ENCODE measurements around the gene VASH2.
"Not testable (repeated sequence)": the region's sequence is repeated elsewhere in the genome, so short reads cannot be mapped to it uniquely, and the experiment has no call there.

Gene VASH2

DNA sequence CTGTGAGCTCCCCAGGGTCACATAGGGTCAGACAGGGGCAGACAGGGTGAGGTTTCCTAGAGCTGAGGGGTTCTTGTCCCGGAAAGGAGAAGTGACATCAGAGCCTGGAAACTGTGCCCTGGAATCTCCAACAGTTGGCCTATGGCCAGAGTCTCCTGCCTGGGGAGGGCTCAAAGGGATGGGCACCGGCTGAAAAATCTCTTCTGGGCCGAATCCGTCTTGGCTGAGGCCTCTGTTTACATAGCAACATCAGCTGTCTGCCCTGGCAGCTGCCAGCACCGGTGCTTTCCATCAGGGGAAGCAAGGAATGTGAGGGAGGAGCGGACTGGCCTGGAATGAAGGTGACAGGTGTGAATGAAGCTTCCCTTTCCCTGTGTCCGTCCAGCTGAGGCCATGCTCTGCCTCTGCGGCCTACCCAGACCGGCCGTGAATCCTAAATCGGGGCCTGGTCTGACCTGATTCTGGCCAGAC lies 30.7 kb downstream of the VASH2 start:
- DNase-seq (ENCODE audit: low read depth in 2 of 2): no peak

DNA sequence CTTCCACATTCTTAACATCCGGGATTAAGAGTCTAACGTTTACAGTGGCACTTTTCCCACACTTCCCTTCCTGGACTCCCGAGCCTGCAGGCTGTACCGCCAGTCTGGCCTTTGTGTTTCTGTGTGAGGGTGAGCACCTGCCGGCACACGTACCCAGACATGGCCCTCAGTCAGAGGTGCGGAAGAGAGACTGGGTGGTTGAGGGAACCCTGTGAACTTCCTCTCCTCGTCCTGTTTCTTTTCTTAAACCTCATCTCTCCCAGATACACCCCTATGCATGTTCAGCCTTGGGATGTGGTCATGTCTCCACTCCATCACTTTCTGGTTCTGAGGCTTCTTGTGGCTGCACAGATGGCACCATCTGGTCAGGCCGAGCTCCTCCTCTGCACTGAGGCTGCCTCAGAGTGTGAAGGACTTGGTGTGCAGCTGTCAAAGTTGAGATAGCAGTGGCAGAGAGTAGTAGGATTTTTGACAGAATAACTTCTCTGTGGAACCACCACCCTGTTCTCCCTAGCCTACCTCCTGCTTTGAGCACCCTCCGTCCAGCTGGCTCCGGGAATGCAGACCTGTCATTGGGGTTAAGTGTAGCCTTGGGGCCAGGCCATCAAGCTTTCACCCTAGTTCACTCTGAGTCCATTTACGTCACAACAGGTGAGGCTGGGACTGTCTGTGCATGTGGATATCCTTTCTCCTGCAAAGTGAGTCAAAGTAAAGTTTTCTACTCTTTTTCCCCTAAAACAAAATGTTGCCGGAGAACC lies 31.4 kb downstream of the VASH2 start:
- no peak for DNase-seq (ENCODE audit: low read depth in 2 of 2)

DNA sequence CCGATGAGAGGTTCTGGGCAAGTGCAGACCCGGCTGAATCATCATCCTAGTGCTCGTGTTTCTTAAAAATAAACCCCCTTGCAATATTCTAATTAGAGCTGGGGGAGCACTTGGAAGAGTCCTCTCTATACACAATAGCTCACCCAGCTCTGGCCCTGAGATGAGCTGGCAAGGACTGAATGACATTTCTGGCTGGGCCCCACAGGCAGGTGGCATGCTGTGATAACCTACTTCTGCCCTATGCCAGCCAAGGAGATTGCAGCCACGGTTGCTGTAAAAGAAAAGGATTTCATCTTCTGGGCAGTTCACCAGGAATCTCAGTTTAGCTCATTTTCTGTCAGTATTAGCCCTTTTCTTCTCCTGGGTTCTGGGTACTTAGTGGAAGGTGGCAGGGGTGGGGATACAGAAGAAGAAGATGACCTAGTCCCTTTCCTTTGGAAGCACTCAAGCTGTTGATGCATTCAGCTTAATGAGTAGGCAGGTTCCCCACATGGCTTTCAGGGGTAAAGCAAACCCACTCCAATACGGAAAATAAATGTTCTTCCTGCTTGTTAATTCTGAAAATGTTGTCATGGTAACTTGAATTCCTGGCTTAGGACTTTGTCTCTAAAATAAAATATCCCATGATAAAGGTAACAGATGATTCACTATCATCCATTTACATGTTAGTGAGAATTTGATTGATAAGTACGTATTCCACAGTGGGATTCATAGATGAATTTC lies 32.2 kb downstream of the VASH2 start:
- no peak for DNase-seq (ENCODE audit: low read depth in 2 of 2)

DNA sequence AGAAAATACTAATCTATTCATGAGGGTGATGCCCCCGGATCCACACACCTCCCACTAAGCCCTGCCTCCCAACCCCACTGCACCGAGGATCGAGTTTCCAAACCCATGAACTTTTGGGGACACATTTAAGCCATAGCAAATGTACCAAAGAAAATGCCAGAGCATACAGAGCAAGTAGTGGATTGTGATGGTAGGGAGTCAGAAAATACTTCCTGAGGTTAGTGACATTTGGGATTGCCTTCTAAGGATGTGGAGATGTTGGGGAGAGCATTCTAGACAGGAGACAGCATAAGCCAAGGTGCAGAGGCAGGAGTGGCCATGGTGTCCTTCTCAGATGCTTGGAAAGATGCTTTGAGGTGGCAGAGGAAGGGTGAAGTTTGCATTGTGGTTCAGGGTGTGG lies 33.1 kb downstream of the VASH2 start:
- no peak for DNase-seq (ENCODE audit: low read depth in 2 of 2)

DNA sequence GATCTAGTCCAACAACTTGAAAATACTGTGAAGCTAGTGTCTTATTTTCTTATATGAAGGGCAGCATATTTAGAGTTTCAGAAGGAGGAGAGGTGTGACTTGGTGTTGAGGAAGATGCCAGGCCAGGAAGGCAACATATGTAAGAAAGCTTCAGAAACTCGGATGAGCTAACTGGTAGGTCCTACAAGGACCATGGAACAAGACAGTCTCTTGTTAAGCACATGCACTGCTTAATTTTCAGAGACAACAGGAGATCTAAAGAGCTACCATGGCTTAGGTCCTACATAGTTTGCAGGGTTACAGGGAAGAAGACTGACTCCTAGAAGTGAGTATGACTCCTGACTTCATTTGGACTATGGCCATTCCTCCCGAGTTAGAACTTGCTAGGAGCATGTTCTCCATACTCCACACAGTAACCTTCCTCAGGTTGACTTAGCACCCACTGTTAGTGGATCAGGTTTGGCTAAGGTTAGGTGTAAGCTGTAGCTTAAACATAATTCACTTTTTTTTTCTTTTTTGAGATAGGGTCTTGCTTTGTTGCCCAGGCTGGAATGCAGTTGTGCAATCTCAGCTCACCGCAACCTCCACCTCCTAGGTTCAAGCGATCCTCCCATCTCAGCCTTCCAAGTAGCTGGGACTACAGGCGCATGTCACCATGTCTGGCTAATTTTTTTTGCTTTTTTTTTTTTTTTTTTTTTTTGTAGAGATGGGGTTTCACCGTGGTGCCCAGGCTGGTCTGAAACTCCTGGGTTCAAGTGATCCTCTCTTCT lies 34.4 kb downstream of the VASH2 start:
- no peak for DNase-seq (ENCODE audit: low read depth in 2 of 2)

DNA sequence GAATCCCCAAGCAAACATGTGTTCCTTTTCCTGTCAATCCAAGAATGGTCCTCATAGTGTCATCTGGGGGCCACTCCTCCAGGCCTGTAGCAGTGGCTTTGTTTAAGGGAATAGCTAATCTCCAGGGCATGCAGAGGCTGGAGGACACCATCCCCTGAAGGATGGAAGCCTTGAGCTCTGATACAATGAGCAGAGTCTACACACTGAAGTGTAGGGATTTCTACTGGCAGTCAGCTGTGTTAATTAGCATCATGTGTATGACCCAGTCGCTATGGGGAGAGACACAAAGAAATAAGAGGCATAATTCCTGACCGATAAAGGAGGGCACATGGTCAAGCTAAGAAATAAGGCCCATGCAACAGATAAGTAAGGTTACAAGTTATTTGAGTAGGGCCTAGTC lies 36.2 kb downstream of the VASH2 start:
- DNase-seq (ENCODE audit: low read depth in 2 of 2): no peak

DNA sequence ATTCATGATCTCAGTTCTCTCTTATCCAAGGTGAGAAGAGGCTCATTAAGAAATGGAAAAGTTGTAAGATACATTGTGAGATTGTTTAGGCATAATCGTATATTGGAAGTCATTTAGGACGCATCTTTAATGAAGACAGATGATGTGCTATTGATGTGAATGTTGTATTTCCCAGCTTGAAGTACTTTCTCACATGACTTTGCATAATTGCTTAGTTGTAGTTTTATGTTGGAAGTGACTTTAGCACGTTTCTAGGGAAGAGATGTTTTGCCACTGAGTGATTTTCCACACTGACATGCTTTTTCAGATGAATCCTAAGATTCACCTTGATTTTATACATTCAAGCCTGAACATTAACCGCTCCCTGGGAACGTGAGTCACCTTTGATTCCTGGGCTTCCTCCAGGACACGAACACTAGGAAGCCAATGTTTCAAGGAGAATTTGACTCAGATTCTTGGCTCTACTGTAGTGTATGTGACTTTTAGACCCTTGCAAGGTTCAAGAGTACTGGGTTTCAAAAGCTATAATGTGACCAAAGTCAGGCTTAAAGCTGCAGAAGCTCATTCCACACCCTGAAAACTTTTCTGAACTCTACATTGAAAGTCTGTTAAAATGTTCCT lies 37.5 kb downstream of the VASH2 start:
- DNase-seq (ENCODE audit: low read depth in 2 of 2): no peak

DNA sequence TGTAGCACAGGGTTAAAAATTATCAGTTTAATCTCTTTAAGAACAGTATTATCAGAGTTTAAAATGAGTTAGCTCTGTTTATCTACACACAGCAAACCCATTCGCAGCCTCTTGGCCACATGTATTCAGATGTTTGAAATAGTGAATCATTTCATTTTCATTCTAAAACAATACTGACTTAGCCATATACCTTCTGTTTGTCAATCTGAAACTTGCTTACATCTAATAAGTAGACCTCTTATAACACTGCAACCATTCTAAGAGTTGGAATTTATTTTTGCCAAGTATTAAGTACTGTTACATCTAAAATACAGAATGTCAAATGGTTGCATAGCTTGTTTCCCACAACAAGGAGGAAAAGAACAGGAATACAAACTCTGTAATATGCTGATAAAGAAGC lies 39.9 kb downstream of the VASH2 start:
- DNase-seq (ENCODE audit: low read depth in 2 of 2): no peak

DNA sequence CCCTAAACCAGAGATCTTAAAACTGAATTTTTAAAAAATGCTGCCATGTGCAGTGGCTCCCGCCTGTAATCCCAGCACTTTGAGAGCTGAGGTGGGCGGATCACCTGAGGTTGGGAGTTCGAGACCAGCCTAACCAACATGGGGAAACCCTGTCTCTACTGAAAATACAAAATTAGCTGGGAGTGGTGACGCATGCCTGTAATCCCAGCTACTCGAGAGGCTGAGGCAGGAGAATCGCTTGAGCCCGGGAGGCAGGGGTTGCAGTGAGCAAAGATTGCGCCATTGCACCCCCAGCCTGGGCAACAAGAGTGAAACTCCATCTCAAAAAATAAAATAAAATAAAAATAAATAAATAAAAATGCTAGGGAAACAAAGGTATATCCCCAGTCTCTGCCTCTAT lies 43.6 kb downstream of the VASH2 start:
- DNase-seq (ENCODE audit: low read depth in 2 of 2): not testable (repeated sequence)

DNA sequence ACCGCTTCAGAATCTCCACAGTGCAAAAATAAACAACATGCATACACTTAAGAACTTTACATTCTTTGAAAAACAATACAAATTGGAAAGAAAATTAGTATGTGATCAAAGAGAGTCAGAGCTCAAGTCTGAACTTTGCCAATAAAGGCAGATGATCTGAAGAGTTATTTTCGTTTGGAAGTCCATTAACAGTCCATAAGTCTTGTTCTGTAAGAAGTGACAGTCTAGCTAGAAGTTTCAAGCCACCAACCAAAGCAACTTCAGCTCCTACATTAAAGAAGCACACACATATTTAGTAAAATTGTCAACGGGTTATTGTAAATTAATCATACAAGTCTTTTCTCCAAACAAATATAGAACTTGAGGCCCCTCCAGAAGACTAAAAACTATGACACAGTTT lies 44.6 kb downstream of the VASH2 start:
- DNase-seq (ENCODE audit: low read depth in 2 of 2): no peak

DNA sequence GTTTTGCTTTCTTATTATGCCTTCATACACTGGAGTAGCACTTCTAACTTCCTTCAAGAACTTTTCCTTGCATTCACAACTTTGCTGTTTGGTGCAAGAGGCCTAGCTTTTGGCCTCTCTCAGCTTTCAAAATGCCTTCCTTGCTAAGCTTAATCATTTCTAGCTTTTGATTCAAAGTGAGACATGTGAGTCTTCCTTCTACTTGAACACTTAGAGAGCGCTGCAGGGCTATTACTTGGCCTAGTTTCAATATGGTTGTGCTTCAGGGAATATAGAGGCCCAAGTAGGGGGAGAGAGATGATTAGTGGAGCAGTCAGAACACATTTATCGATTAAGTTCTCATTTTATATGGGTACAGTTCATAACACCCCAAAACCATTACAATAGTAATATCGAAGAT lies 52.9 kb downstream of the VASH2 start:
- DNase-seq (ENCODE audit: low read depth in 2 of 2): no peak

DNA sequence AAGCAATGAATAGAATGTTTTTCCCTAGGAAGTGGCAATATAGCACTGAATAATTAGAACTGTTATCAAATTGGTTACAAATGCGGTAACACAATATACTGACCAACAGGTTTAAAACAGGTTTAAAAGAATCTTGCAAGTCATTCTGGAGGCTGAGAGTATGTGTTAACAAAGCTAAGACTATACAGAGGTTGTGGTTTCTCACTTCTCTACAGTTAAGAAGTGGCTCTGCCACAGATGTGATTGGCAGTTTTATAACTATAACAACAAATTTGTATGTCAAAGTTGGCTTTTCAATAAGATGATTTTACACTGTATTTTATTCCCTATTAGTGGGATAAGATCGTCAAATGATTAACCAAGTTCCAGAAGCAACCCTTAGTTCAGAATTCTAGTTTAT lies 58.2 kb downstream of the VASH2 start:
- DNase-seq (ENCODE audit: low read depth in 2 of 2): no peak

DNA sequence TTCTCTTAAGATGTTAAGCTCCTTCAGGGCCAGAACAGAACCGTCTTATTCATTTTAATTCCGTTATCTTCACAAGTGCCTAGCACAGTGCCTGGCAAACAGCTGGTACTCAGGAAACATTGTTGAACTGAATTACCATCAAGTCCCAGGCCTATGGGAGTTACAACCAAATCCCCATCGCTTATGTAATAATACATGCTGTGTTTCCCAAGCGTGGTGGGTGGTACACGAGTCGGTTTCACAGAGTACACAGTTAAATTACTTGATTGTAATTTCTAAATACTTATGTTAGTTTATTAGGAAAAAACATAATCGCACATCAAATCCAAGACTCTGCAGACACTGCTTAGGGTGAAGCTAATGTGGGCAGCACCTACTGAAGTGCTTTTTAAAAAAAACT lies 64.3 kb downstream of the VASH2 start:
- no peak for DNase-seq (ENCODE audit: low read depth in 2 of 2)

DNA sequence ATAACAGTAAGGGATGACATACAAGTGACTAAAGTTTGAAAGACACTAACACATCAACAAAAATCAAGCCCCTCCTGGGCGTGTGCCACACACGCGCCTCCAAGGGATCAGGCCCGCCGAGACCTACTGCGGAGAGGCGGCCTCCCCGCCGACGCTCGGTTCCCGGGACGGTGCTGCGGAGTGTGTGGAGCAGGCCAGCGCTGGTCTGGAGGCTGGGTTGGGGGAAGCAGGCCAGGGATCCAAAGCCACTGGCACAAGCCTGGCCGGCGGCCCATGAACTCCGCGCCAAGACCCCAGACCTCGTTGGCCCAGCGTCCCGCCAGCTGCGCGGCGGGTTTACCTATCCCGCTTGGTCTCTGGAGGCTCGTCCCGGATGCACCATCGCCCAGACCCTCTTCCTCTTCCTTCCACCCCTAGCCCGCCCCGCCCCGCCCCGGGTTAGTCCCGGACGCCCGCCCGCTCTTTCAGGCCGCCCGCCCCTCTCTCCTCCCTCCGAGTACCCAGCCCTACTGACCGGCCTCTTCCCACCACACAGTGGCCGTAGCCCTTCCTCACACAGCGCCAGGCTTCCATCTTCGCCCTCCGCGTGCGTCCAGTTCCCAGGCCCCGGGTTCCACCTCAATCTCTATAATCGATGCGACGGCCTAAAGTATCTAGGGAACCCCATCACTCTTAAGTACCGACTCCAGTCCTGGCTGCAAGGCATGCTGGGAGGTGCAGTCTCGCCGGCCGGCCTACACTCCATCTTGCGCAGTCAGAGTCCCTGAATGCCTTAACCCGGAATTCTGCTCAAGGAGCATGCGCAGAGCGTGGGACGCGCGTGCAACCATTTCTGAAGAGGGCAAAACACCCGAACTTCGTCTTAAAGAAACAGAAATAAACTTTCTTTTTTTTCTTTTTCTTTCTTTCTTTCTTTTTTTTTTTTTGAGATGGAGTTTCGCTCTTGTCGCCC lies 65.0 kb downstream of the VASH2 start, which contains the start of gene ANGEL2:
ANGEL2 (minus strand) TSS at position 769 of the 952 bp plus-strand sequence; CDS start at position 573, 196 bp downstream.
- peak; percentile 93 for DNase-seq (ENCODE audit: low read depth in 2 of 2)

DNA sequence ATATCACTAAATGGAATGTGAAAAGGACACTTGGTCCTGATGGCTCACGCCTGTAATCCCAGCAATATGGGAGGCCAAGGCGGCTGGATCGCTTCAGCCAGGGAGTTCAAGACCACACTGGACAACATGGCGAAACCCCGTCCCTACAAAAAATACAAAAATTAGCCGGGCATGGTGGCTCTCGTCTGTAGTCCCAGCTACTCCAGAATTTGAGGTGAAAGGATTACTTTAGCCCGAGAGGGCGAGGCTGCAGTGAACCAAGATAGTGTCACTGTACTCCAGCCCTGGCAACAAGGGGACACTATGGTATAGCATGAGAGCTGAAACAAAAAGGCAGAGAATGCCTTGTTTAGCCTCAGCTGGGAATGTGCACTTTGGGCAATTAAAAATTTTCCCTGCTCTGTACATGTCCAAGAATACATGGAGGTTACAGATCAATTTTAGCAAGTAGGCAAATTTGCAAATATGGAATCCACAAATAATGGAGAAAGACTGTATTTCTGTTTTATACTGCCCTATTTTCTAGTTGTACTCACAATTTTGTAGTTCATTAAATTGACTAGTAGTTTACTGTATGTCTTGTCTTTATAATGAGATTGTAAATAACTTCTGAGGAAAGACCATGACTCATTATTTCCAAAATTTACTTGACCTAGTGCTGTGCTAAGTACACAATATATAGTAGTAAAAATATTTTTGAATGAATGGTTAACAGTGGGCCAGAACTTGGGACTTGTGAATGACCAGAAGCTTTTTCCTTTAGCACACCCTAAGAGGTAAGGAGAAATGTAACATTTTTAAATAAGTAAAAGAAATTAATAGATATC lies 67.3 kb downstream of the VASH2 start:
- DNase-seq (ENCODE audit: low read depth in 2 of 2): no peak

DNA sequence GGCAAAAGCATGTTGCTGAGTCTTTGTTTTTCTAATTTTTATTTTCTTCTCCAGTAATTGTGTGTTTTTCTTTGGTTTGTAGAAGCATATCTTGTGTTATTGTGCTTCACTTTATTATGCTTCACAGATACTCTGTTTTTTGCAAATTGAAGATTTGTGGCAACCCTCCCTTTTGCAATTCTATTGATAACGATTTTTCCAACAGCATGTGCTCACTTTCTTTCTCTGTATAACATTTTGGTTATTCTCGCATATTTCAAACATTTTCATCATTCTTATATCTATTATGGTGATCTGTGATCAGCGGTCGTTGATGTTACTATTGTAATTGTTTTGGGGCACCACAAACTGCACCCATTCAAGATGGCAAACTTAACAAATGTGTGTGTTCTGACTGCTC lies 69.1 kb downstream of the VASH2 start:
- no peak for DNase-seq (ENCODE audit: low read depth in 2 of 2)

DNA sequence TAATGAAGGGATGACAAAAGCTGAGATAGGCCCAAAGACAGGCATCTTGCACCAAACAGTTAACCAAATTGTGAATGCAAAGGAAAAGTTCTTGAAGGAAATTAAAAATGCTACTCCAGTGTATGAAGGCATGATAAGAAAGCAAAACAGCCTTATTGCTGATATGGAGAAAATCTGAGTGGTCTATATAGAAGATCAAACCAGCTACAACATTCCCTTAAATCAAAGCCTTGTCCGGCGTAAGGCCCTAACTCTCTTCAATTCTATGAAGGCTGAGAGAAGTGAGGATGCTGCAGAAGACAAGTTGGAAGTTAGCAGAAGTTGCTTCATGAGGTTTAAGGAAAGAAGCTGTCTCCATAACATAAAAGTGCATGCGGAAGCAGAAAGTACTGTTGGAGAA lies 69.7 kb downstream of the VASH2 start:
- DNase-seq (ENCODE audit: low read depth in 2 of 2): no peak

DNA sequence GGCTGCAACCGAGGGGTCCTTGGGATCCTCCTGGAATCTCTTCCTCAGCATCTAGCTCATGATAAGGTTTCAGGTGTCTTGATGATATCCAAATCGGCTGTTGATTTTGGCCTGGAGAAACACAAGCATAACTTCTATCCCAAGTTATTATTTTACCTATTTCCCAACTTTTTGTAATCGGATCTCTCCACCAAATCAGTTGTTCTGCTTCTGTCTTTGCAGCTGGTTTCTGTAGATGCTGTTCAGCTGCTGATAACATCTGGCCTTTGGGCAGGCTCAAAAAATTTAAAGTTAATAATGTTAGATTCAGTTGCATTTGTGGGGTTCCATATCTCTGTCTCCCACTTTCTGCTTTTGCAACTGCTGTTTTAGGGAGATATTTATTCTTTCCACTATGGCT lies 76.7 kb downstream of the VASH2 start:
- not testable (repeated sequence) for DNase-seq (ENCODE audit: low read depth in 2 of 2)

DNA sequence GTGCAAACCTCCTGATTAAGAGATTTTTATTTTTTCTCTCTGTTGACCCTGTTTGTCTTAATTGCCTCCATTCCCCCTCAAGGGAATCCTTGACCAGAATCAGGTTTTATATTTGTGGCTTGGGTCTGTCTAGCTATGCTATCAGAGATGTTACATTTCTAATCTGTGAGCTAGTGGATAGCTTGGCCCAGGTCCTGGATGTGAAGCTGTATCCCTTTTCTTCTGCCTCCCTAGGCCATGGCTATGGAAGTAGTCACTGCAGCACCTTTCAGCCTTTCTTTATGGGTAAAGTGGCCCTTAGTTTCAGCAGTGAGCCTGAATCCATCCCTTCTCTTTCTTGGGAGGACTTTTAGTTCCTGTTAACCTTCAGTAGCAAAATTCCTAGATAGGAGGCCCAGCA lies 82.3 kb downstream of the VASH2 start:
- DNase-seq (ENCODE audit: low read depth in 2 of 2): no peak

DNA sequence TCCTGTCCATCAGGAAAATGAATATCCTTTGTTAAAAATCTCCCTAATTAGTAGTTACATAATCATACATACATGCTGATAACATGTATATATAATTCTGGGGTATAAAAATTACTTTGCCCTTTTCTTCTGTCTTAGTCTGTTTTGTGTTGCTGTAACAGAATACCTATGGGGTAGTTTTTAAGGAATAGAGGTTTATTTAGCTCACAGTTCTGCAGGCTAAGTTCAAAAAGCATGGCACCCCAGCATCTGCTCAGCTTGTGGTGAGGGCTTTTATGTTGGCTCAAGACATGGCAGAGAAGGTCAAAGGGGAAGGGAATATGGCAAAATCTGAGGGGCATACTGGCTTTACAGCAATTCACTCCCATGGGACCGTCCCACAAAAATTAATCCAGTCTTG lies 84.4 kb downstream of the VASH2 start:
- no peak for DNase-seq (ENCODE audit: low read depth in 2 of 2)
